ENCODE results near the gene EDEM1. TPM values are rescaled to one million over a fixed set of nuclear protein-coding genes. Genes with fewer than 3 reads are reported as not detected.

The EDEM1 gene
- polyA plus RNA-seq, 1 of the 3 experiments (the other 2 are of a cell fraction): 25.2 TPM

DNA sequence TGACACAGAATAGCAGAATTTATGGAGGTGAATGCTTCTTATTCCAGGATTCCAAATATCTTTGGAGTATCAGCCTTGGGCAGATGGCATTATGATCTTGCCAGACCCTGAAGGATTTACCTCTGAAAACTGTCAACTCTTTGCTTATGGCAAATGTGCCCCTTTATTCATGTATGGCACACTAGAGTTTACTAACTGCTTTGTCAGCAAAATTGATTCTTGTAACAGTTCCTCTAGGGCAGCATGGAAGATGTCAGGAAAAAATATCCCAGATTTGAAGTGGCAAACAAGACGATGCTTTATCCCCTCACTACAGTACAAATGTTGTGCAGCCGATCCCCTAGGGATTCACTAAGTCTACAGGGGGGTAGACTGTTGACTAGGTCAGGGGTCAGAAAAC, 79.7 kb downstream of the EDEM1 start (continued):
- no peak for TF ChIP-seq GATA2 (CRISPR knock-in tag; IDR thresholded peaks at IDR 0.05)
- no peak for TF ChIP-seq ELF1 (IDR thresholded peaks at IDR 0.05)
- no peak for TF ChIP-seq JUND (IDR thresholded peaks at IDR 0.05)
- TF ChIP-seq, protein P1, sequence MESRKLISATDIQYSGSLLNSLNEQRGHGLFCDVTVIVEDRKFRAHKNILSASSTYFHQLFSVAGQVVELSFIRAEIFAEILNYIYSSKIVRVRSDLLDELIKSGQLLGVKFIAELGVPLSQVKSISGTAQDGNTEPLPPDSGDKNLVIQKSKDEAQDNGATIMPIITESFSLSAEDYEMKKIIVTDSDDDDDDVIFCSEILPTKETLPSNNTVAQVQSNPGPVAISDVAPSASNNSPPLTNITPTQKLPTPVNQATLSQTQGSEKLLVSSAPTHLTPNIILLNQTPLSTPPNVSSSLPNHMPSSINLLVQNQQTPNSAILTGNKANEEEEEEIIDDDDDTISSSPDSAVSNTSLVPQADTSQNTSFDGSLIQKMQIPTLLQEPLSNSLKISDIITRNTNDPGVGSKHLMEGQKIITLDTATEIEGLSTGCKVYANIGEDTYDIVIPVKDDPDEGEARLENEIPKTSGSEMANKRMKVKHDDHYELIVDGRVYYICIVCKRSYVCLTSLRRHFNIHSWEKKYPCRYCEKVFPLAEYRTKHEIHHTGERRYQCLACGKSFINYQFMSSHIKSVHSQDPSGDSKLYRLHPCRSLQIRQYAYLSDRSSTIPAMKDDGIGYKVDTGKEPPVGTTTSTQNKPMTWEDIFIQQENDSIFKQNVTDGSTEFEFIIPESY (IDR thresholded peaks at IDR 0.05; ENCODE audit: borderline replicate concordance, low read depth): no peak
- no peak for TF ChIP-seq RFX5 (IDR thresholded peaks at IDR 0.05; ENCODE audit: low read length)
- TF ChIP-seq GABPA (IDR thresholded peaks at IDR 0.05; ENCODE audit: low read depth): no peak

DNA sequence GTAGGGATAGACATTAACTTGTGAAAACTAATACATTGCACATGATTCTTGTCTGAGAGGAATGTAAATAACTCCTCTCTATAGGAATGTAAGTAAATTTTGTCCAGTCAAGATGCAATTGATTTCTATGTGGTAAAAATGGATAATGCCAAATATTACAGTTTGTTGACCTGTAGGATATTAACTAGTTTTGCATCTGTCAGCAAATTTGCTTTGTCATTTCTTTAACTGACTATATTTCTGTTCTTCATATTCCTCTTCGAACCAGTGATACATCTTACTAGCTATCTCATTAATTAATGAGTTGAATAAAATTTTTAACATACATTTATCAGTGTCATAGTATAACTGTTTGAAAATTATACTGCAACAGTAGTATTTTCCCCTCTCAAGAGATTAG, 80.4 kb downstream of the EDEM1 start:
- H3K4me2 ChIP-seq: no peak overlapping the region
- no peaks in the 10 kb centered on the region for H3K79me2 ChIP-seq (ENCODE audit: insufficient read depth)
- no peaks in the 10 kb centered on the region for H3K9me3 ChIP-seq
- H3K27me3 ChIP-seq (ENCODE audit: insufficient read depth): no peaks in the 10 kb centered on the region
- no peak overlapping the region for H3K27ac ChIP-seq (ENCODE audit: low read depth in 2 of 2, low read length in 1 of 2)
- no peak overlapping the region for H2AFZ ChIP-seq (ENCODE audit: low read depth)
- no peak overlapping the region for H3K9ac ChIP-seq
- H3K4me1 ChIP-seq (ENCODE audit: control insufficient read depth in 1 of 2, insufficient read depth in 2 of 2, low read depth in 1 of 2, low read length in 1 of 2): no peaks in the 10 kb centered on the region
- ChIA-PET POLR2A (no interaction called here), CTCF (no interaction called here)
- 17% methylated on average over 1 of the region's 1 CpG for WGBS (ENCODE audit: low lambda C conversion rate)
- H4K20me1 ChIP-seq (ENCODE audit: insufficient read depth): no peaks in the 10 kb centered on the region
- H3K9me2 ChIP-seq: no peaks in the 10 kb centered on the region
- no peak overlapping the region for H3K4me3 ChIP-seq (ENCODE audit: low read depth in 2 of 2, low read length in 1 of 2)
- H3F3A ChIP-seq (replicated peaks; ENCODE audit: insufficient read depth): no peaks in the 10 kb centered on the region
- no peak for DNase-seq
- no peak for TF ChIP-seq RCOR1 (IDR thresholded peaks at IDR 0.05; ENCODE audit: low read length)
- no peak for TF ChIP-seq TEAD4 (IDR thresholded peaks at IDR 0.05; ENCODE audit: borderline replicate concordance, insufficient read depth)
- TF ChIP-seq, protein P2, sequence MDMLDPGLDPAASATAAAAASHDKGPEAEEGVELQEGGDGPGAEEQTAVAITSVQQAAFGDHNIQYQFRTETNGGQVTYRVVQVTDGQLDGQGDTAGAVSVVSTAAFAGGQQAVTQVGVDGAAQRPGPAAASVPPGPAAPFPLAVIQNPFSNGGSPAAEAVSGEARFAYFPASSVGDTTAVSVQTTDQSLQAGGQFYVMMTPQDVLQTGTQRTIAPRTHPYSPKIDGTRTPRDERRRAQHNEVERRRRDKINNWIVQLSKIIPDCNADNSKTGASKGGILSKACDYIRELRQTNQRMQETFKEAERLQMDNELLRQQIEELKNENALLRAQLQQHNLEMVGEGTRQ (IDR thresholded peaks at IDR 0.05; ENCODE audit: borderline replicate concordance, low read depth, low read length): no peak
- TF ChIP-seq GABPA (IDR thresholded peaks at IDR 0.05; ENCODE audit: low read depth): no peak
- no peak for TF ChIP-seq RAD21 (IDR thresholded peaks at IDR 0.05; ENCODE audit: low read length)
- TF ChIP-seq TAF1 (IDR thresholded peaks at IDR 0.05; ENCODE audit: borderline replicate concordance, low read depth, low read length): no peak
- no peak for TF ChIP-seq CHD2 (IDR thresholded peaks at IDR 0.05; ENCODE audit: low read length, partially characterized antibody)
- no peak for TF ChIP-seq SIN3A (IDR thresholded peaks at IDR 0.05; ENCODE audit: borderline replicate concordance, low read depth, low read length)
- TF ChIP-seq RFX5 (IDR thresholded peaks at IDR 0.05; ENCODE audit: low read length): no peak
- no peak for TF ChIP-seq POLR2AphosphoS5 (IDR thresholded peaks at IDR 0.05; ENCODE audit: low read depth, low read length)
- no peak for TF ChIP-seq FOXM1 (IDR thresholded peaks at IDR 0.05; ENCODE audit: low read depth)
- no peak for TF ChIP-seq RXRA (IDR thresholded peaks at IDR 0.05; ENCODE audit: borderline replicate concordance, low read depth)
- TF ChIP-seq MEF2A (IDR thresholded peaks at IDR 0.05; ENCODE audit: borderline replicate concordance, low read depth): no peak
- TF ChIP-seq, protein P3, sequence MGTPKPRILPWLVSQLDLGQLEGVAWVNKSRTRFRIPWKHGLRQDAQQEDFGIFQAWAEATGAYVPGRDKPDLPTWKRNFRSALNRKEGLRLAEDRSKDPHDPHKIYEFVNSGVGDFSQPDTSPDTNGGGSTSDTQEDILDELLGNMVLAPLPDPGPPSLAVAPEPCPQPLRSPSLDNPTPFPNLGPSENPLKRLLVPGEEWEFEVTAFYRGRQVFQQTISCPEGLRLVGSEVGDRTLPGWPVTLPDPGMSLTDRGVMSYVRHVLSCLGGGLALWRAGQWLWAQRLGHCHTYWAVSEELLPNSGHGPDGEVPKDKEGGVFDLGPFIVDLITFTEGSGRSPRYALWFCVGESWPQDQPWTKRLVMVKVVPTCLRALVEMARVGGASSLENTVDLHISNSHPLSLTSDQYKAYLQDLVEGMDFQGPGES (IDR thresholded peaks at IDR 0.05; ENCODE audit: low read depth, low read length): no peak
- H3K36me3 ChIP-seq (replicated peaks in 1 of 2; ENCODE audit: control insufficient read depth in 1 of 2, insufficient read depth in 2 of 2, low read length in 1 of 2): no peaks in the 10 kb centered on the region

Small RNAs within 50 kb of the gene (small RNA-seq; reads per million reads assigned to genes)
- gene MIR4790: 0 reads per million in 7 experiments
- 0 reads per million in 7 experiments for gene RN7SL553P

Other genes with a start within 250 kb of the EDEM1 start
- 47.2 and 62.2 TPM in 2 replicates for gene BHLHE40, start 208.3 kb upstream of the EDEM1 start, polyA plus RNA-seq (2012; rRNA removed)
- 16.2 and 21.9 TPM in 2 replicates for gene ARL8B, start 65.4 kb upstream of the EDEM1 start, polyA plus RNA-seq (2012; rRNA removed)

All from SK-N-SH (cell line).